ENCODE measurements around the gene ITPK1. TPM values are rescaled to one million over a fixed set of nuclear protein-coding genes. Genes with fewer than 3 reads are reported as not detected.
A peak's percentile ranks its signal among the peaks of the same experiment; 100 is the strongest.
"Not testable (repeated sequence)": the region's sequence is repeated elsewhere in the genome, so short reads cannot be mapped to it uniquely, and the experiment has no call there.

ITPK1 gene
- total RNA-seq, 2 experiments from 2014 or later, result 17.8 to 34.7 TPM

- Histone ChIP-seq H3K79me2 (ENCODE audit: insufficient read depth, low read depth, low read length) (no peaks in the 10 kb centered on the region), H3K9me3 (ENCODE audit: low read length) (no peaks in the 10 kb centered on the region), H3K4me1 (ENCODE audit: insufficient read depth, low read length, poor library complexity, severe bottlenecking) (peaks cover 24% of the 10 kb centered on the region), H3K36me3 (ENCODE audit: insufficient read depth, low read length) (no peaks in the 10 kb centered on the region), H3K4me3 (ENCODE audit: low read depth, low read length, poor library complexity, severe bottlenecking) (no peak overlapping the region), H2AFZ (ENCODE audit: low read length) (no peak overlapping the region), H3K4me2 (ENCODE audit: low read length) (no peak overlapping the region), H3K9me2 (ENCODE audit: insufficient read depth, low read length) (no peaks in the 10 kb centered on the region), H4K20me1 (ENCODE audit: insufficient read depth, low read length) (no peaks in the 10 kb centered on the region), H3K27ac (ENCODE audit: low read depth, low read length, poor library complexity, severe bottlenecking) (no peak overlapping the region)
- no TSS peak for BruUV-seq (replicated peaks)
- TF ChIP-seq EZH2phosphoT487 (IDR thresholded peaks at IDR 0.05; ENCODE audit: borderline replicate concordance, low read depth, low read length), result no peak
- TF ChIP-seq, protein P1, sequence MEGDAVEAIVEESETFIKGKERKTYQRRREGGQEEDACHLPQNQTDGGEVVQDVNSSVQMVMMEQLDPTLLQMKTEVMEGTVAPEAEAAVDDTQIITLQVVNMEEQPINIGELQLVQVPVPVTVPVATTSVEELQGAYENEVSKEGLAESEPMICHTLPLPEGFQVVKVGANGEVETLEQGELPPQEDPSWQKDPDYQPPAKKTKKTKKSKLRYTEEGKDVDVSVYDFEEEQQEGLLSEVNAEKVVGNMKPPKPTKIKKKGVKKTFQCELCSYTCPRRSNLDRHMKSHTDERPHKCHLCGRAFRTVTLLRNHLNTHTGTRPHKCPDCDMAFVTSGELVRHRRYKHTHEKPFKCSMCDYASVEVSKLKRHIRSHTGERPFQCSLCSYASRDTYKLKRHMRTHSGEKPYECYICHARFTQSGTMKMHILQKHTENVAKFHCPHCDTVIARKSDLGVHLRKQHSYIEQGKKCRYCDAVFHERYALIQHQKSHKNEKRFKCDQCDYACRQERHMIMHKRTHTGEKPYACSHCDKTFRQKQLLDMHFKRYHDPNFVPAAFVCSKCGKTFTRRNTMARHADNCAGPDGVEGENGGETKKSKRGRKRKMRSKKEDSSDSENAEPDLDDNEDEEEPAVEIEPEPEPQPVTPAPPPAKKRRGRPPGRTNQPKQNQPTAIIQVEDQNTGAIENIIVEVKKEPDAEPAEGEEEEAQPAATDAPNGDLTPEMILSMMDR (conservative IDR thresholded peaks at IDR 0.05; ENCODE audit: low read length), result no peak
- CTCF ChIA-PET (ENCODE audit: unreplicated experiment), result no interaction called here
- intact Hi-C loops (cut with micrococcal nuclease; ENCODE audit: unreplicated experiment), result no loop called here
- POLR2A ChIA-PET, result interaction anchor here (0.6 kb wide), 1 partner anchor 27 kb away, joined by 3 read pairs; no protein-coding TSS in a partner anchor
- DNase-seq (ENCODE audit: low spot score), result no peak
Measured at GRCh38 chr14:93106541-93107156, 9.1 kb downstream of the ITPK1 start.

DNA sequence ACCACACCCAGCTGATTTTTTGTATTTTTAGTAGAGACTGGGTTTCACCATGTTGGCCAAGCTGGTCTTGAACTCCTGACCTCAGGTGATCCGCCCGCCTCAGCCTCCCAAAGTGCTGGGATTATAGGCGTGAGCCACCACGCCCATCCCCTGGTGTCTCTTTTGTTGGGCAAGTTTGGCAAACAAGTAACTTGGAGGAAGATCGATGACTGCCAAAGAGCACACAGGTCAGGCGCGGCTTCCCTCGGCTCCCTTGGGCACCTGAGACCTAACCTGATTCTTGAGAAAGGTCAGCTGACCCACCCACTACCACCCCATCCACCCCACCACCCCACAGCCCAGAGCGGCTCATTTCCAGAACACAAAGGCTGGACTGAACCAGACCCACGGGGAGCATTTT, 9.9 kb downstream of the ITPK1 start:
- intact Hi-C loops (cut with micrococcal nuclease; ENCODE audit: unreplicated experiment); H3K4me3 ChIP-seq (ENCODE audit: low read depth, low read length, poor library complexity, severe bottlenecking); CTCF ChIA-PET (ENCODE audit: unreplicated experiment); H3K9me3 ChIP-seq (ENCODE audit: low read length); BruUV-seq (replicated peaks); H3K4me2 ChIP-seq (ENCODE audit: low read length); H3K27ac ChIP-seq (ENCODE audit: low read depth, low read length, poor library complexity, severe bottlenecking); H2AFZ ChIP-seq (ENCODE audit: low read length); H4K20me1 ChIP-seq (ENCODE audit: insufficient read depth, low read length); DNase-seq (ENCODE audit: low spot score); H3K36me3 ChIP-seq (ENCODE audit: insufficient read depth, low read length); H3K9me2 ChIP-seq (ENCODE audit: insufficient read depth, low read length); H3K79me2 ChIP-seq (ENCODE audit: insufficient read depth, low read depth, low read length): not testable (repeated sequence)
- POLR2A ChIA-PET, result interaction anchor here (0.7 kb wide), 1 partner anchor 1717 kb away, joined by 3 read pairs; no protein-coding TSS in a partner anchor
- peaks cover 24% of the 10 kb centered on the region for H3K4me1 ChIP-seq (ENCODE audit: insufficient read depth, low read length, poor library complexity, severe bottlenecking)

- no peak for TF ChIP-seq EZH2phosphoT487 (IDR thresholded peaks at IDR 0.05; ENCODE audit: borderline replicate concordance, low read depth, low read length)
- TF ChIP-seq, protein P1 (conservative IDR thresholded peaks at IDR 0.05; ENCODE audit: low read length), result 0 out of 2 replicates have a peak, but pooled peaks have one; percentile 3
- intact Hi-C loops (cut with micrococcal nuclease; ENCODE audit: unreplicated experiment), result no loop called here
- Histone ChIP-seq H3K79me2 (ENCODE audit: insufficient read depth, low read depth, low read length) (no peaks in the 10 kb centered on the region), H3K27ac (ENCODE audit: low read depth, low read length, poor library complexity, severe bottlenecking) (no peak overlapping the region), H3K4me3 (ENCODE audit: low read depth, low read length, poor library complexity, severe bottlenecking) (no peak overlapping the region), H2AFZ (ENCODE audit: low read length) (no peak overlapping the region), H4K20me1 (ENCODE audit: insufficient read depth, low read length) (no peaks in the 10 kb centered on the region; the same call in 1 of the 2 replicates), H3K36me3 (ENCODE audit: insufficient read depth, low read length) (no peaks in the 10 kb centered on the region), H3K9me2 (ENCODE audit: insufficient read depth, low read length) (no peaks in the 10 kb centered on the region), H3K4me2 (ENCODE audit: low read length) (no peak overlapping the region), H3K9me3 (ENCODE audit: low read length) (no peaks in the 10 kb centered on the region), H3K4me1 (ENCODE audit: insufficient read depth, low read length, poor library complexity, severe bottlenecking) (peaks cover 24% of the 10 kb centered on the region)
- DNase-seq (ENCODE audit: low spot score), result no peak
- BruUV-seq (replicated peaks), result no TSS peak
- CTCF ChIA-PET (ENCODE audit: unreplicated experiment), result interaction anchor here (0.6 kb wide), 2 partner anchors 27 to 40 kb away, joined by 3 to 4 read pairs; no protein-coding TSS in a partner anchor
- POLR2A ChIA-PET, result interaction anchor here (0.7 kb wide), 1 partner anchor 1716 kb away, joined by 3 read pairs; no protein-coding TSS in a partner anchor
Measured at GRCh38 chr14:93105362-93105761, 10.4 kb downstream of the ITPK1 start.

Measured in OCI-LY7 (cell line).